HG03175 (cell line): ENCODE measurements around the gene NGB.

Experiments
- ATAC-seq: cut with Tn5 transposase; IDR thresholded peaks from one replicate; pipeline ENCODE4 v1.9.1; 2021; ENCODE audit warnings: mild to moderate bottlenecking, moderate library complexity; ENCODE audit not compliant: unreplicated experiment

NGB gene

GRCh38 chr14:77238996-77239395 lies 32.0 kb downstream of the NGB start:
- no peak for ATAC-seq

DNA sequence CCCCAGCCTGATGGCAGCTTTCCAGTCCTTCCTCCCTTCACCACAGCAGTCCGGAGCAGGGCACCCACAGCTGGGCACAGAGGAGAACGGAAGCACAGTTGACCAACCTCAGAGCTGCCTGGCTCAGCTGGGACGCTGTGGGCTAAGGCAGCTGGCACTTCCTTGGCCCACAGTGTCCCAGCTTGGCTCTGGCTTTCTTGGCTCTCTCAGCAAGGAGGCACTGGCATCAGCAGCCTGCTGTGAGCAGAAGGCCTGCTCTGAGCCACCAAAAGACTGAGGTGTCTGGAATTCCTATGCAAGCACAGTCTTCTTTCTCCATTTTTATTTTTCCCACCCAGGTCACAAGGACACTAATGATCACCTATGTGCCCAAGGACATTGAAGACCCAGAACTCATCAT lies 32.6 kb downstream of the NGB start:
- ATAC-seq = no peak

DNA sequence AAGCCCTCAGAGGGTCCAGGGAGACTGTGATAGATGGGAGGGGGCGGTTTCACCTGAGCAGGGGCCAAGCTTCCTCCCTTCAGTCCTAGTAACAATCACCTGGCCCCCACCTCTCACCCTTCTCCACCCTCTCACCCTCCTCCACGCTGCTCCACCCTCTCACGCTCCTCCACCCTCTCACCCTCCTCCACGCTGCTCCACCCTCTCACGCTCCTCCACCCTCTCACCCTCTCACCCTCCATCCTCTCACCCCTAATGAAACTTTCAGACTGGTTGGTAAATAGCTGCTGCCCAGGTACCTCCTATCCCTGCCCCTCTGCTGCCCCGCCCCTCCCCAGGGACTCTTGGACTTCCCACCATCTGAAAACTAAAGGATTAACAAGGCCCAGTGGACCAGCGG lies 34.2 kb downstream of the NGB start:
- no peak for ATAC-seq

- ATAC-seq = no peak
These were observed 39.3 kb downstream of the NGB start for GRCh38 chr14:77231721-77232120.

- ATAC-seq = no peak
These were observed 40.1 kb downstream of the NGB start for GRCh38 chr14:77230914-77231313.

GRCh38 chr14:77228056-77228455 lies 43.0 kb downstream of the NGB start:
- ATAC-seq = no peak

DNA sequence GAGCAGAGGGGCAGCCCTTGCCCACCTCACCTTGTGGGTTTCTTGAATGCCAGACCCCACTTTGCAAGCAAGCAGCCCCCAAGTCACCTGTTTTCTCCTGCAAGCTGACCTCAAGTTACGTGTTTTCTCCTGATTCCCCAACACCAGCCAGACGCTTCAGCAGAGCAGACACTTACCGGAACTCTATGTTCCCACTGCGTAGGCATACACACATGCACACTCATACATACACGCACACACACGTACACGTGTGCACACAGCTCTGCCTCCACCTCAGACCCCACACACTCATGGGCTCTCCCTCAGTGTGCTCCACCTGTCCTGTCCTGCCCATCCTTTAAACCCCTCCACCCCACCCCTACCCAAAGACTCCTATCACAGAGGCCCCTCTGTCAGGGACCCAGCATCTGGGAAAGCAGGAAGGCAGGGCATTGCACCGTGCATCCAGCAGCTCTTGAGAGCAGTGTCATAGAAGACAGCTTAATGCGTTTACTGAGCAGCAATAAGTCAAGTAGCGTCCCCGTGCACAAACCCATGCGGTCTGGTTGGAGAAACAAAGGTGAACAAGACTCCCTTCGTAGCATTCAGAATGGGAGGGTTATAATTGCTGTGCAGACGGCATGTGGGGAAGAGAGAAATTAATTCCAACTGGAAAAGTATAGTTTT lies 45.0 kb downstream of the NGB start:
- no peak for ATAC-seq

DNA sequence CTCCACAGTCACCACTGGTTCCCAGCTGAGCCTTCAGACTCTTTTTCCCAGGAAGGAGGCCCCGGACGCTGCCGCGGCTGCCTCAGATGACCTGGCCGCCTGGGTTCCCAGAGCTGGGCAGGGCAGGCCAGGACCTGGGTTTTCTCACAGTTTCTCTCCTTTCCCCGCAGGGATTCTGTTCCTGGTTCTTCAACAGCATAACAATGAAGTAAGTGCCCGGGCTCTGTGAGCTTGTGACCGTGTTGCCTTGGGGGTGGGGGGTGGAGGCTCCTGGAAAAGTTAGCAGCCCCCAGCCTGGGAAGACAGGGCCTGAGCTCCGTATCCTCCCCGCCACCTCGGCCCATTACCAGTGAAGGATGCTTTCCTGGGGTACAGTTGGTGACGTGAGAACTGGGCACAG lies 45.8 kb downstream of the NGB start:
- no peak for ATAC-seq

- no peak for ATAC-seq
These were observed 46.8 kb downstream of the NGB start for GRCh38 chr14:77224212-77224611.

DNA sequence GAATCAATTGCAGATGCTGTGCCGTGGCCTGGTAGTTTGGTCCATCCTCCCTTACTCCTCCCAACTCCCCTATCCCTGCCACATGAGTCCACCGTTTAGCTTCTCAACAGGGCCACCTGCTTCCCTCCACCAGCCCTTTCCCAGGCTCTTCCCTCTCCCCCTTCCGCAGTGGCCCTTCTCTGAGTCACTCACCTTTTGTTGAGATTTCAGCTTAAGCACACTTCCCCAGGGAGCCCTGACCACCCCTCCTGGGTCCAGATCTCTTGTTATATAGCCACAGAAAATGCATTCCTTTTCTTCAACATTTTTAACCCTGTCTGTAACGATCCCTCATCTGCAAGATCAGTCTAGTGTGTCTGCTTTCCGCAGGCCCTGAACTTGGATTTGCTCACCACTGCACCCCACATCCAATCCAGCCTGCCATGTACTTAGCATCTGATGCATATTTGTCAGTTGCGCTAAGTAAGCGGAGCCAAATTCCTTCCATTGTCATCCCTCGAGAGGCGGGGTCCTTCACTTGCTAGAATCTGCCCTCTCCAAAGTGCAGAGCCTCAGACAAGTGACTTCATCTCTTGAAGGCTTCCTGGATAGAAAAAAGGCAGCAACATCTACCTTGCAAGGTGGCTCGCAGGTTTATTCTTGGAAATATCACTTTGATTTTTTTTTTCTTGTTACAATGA lies 48.3 kb downstream of the NGB start:
- ATAC-seq = no peak

DNA sequence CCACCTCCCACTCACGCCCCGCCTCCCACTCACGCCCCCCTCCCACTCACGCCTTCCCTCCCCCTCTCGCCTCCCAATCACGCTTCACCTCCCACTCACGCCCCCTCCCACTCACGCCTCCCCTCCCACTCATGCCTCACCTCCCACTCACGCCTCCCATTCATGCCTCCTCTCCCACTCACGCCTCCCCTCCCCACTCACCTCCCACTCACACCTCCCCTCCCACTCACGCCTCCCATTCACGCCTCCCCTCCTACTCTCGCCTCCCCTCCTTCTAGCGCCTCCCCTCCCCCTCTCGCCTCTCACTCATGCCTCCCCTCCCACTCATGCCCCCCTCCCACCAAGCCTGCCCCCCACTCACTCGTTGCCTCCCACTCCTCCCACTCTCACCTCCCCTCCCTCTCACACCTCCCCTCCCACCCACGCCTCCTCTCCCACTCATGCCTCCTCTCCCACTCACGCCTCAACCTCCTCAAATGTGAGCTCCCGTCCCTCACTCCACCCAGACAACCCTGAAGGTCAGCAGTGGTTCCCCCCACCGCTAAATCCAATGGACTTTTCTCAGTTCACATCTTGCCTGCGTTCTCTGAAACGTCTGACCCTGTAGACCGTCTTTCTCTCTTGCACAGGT lies 49.6 kb downstream of the NGB start:
- no peak for ATAC-seq

DNA sequence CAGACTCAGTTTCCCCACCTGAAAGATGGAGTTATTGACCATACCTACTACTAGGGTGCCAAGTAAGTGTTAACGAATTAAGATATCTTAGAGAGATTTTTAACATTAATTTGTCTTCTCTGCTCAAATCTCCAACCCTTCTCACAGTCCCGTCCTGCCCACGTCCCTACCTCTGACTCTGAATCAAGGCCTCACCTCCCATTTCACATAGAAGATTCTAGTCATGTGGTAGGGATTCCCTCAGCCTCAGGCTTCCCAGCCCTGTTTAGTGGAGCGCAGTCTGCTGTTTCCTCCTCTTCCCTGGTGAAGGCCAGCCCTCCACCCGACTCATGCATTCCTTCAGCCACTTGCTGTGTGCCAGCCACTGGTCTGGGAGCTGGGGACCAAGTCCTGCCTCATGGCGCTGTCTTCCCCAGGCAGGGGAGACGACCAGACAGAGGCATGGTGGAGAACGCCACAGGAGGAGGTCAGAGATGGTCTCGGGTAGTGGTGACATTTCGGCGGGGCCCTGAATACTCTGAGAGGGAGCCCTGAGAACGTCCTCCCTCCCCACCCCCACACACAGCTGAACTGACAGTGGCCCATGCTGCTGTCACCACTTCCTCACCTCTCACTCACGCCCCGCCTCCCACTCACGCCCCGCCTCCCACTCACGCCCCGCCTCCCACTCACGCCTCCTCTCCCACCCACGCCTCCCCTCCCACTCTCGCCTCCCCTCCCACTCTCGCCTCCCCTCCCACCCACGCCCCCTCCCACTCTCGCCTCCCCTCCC lies 50.6 kb downstream of the NGB start:
- no peak for ATAC-seq

DNA sequence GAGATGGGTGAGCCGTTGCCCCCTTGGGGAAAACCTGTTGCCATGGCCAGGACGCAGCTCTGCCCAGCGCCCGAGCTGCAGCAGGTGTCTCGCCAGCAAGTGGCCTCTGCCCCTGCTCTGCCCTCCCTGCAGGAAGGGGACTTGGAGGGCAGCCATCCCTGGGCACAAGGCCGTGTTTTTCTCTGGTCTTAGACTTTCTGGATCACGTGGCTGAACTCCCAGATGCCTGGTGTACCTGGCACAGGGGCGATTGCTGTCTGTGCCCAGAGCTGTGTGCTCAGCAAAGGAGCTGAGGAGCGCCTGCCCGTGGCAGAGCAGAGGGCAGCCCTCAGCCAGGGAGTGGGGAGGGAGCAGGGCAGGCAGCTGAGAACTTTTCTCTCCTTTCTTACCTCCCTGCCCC lies 51.4 kb downstream of the NGB start:
- no peak for ATAC-seq

DNA sequence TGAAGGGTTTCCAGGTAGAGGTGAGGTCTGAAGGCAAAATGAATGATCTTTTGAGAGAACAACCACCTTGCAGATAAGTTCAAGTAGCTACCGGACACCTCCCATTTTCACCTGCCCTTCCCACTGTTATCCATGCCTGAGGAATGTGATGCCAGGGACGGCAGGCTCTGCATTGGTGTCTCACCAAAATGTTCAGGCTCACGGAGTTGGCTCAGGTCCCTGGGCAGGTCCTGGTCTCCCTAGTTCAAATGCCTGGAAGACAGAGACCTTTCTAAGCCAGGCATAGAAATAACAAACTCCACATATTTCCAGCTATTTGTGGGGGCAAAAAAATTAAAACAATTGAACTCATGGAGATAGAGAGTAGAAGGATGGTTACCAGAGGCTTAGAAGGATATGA lies 53.5 kb downstream of the NGB start:
- no peak for ATAC-seq
